ENCODE measurements around the gene VMA21.

The VMA21 gene

GRCh38 chrX:151396825-151397740 lies at the start of gene VMA21:
Gene VMA21, plus strand, starts transcription at chrX:151397206. Its CDS starts 103 bp downstream, at chrX:151397309.
- DNase-seq = peak; percentile 77

- no peak for DNase-seq
Measured at GRCh38 chrX:151359341-151359740, 37.7 kb upstream of the VMA21 start.

GRCh38 chrX:151359931-151360871 lies 36.8 kb upstream of the VMA21 start:
- DNase-seq = no peak

GRCh38 chrX:151363316-151363715 lies 33.7 kb upstream of the VMA21 start:
- no peak for DNase-seq

GRCh38 chrX:151365579-151365978 lies 31.4 kb upstream of the VMA21 start:
- no peak for DNase-seq

GRCh38 chrX:151370906-151371305 lies 26.1 kb upstream of the VMA21 start:
- no peak for DNase-seq

GRCh38 chrX:151384807-151385206 lies 12.2 kb upstream of the VMA21 start:
- DNase-seq = no peak

- DNase-seq = no peak
Measured at GRCh38 chrX:151386838-151387459, 10.1 kb upstream of the VMA21 start.

- no peak for DNase-seq
Measured at GRCh38 chrX:151391722-151392121, 5.3 kb upstream of the VMA21 start.

- peak; percentile 40 for DNase-seq
Measured at GRCh38 chrX:151393514-151393913, 3.5 kb upstream of the VMA21 start.

- no peak for DNase-seq
Measured at GRCh38 chrX:151396042-151396824, 773 bp upstream of the VMA21 start.

- DNase-seq = no peak
Measured at GRCh38 chrX:151397741-151398070, 700 bp downstream of the VMA21 start.

GRCh38 chrX:151398346-151398745 lies 1.3 kb downstream of the VMA21 start:
- no peak for DNase-seq

GRCh38 chrX:151402719-151403390 lies 5.8 kb downstream of the VMA21 start:
- DNase-seq = no peak

- DNase-seq = no peak
Measured at GRCh38 chrX:151416579-151416978, 19.6 kb downstream of the VMA21 start.

GRCh38 chrX:151419782-151420181 lies 22.8 kb downstream of the VMA21 start:
- no peak for DNase-seq

- no peak for DNase-seq
Measured at GRCh38 chrX:151424505-151424904, 27.5 kb downstream of the VMA21 start.

GRCh38 chrX:151448509-151448908 lies 51.5 kb downstream of the VMA21 start:
- no peak for DNase-seq

- no peak for DNase-seq
Measured at GRCh38 chrX:151458824-151459223, 61.8 kb downstream of the VMA21 start.
